Natural killer cell (primary cell): ENCODE results near the gene CCDC40. TPM values are rescaled to one million over a fixed set of nuclear protein-coding genes. Genes with fewer than 3 reads are reported as not detected.

Experiments used
- ATAC-seq, 3 donors: fragments of 150-1000 bp in 2 of 3; fragments of 200-7000 bp in 1 of 3; cut with Tn5 transposase; 1 replicate in 1 of 3; 2 replicates in 2 of 3; pipeline ENCODE4 v1.10.0; 2021; ENCODE audit warnings: mild to moderate bottlenecking in 2 of 3, moderate library complexity in 2 of 3
- DNase-seq, 2 donors: peaks; one replicate each; pipeline versions ENCODE4 v3.0.0 to v3.0.0-alpha.2; 2013 to 2021; ENCODE audit warnings: mixed read lengths in 1 of 2
- H3K27ac ChIP-seq: one replicate; pipeline ENCODE4 v1.5.1; 2013; ENCODE audit warnings: mild to moderate bottlenecking, low read length
- H3K27me3 ChIP-seq: one replicate; pipeline ENCODE4 v1.6.1; 2013; ENCODE audit warnings: low read length; ENCODE audit not compliant: control insufficient read depth, insufficient read depth
- H3K36me3 ChIP-seq: one replicate; pipeline ENCODE4 v1.6.1; 2013; ENCODE audit warnings: low read length; ENCODE audit not compliant: control insufficient read depth, insufficient read depth
- H3K4me1 ChIP-seq: one replicate; pipeline ENCODE4 v1.6.1; 2013; ENCODE audit warnings: low read length; ENCODE audit not compliant: control insufficient read depth, insufficient read depth
- H3K4me3 ChIP-seq: one replicate; pipeline ENCODE4 v1.5.1; 2013; ENCODE audit warnings: low read length
- H3K9me3 ChIP-seq: one replicate; pipeline ENCODE4 v1.6.1; 2013; ENCODE audit warnings: low read length; ENCODE audit not compliant: control insufficient read depth, insufficient read depth
- H3K27ac Mint-ChIP-seq, 2 donors: one replicate each; pipeline ENCODE4 v1.8.0; 2022; ENCODE audit warnings: mild to moderate bottlenecking in 2 of 2, mixed read lengths in 2 of 2, moderate library complexity in 1 of 2
- H3K27me3 Mint-ChIP-seq, 2 donors: one replicate each; pipeline ENCODE4 v1.8.0; 2022; ENCODE audit warnings: low read depth in 2 of 2, mixed read lengths in 2 of 2
- H3K36me3 Mint-ChIP-seq: one replicate; pipeline ENCODE4 v1.8.0; 2022; ENCODE audit warnings: mixed read lengths
- H3K4me1 Mint-ChIP-seq, 2 donors: one replicate each; pipeline ENCODE4 v1.8.0; 2022; ENCODE audit warnings: mixed read lengths in 2 of 2
- H3K4me3 Mint-ChIP-seq: one replicate; pipeline ENCODE4 v1.8.0; 2022; ENCODE audit warnings: mild to moderate bottlenecking, moderate library complexity, mixed read lengths
- H3K9me3 Mint-ChIP-seq, 2 donors: one replicate each; pipeline ENCODE4 v1.8.0; 2022; ENCODE audit warnings: mixed read lengths in 2 of 2
- WGBS: methylation state at CpG from one replicate; pipeline ENCODE4 v1.1.7; 2013; ENCODE audit warnings: missing lambda C conversion rate; ENCODE audit not compliant: insufficient coverage; 5-methylcytosine and 5-hydroxymethylcytosine counted together
- intact Hi-C: fragments of 100-400 bp; cut with micrococcal nuclease; formaldehyde crosslinking; loops from one replicate; pipeline ENCODE4 v1.14.2; 2022
- total RNA-seq, 4 donors: library from RNA; stranded (reverse); fragments of 120-200 nt in 1 of 4; gene quantifications; one replicate each; pipeline versions ENCODE4 v1.2.3 to v1.2.4, GENCODE V29; 2013 to 2022
- TF ChIP-seq, protein P1 (sequence below): fragments of 200-600 bp; IDR thresholded peaks from one replicate; pipeline ENCODE4 v1.8.0; 2022; ENCODE audit warnings: antibody characterized with exemption

The CCDC40 gene
- total RNA-seq, 3 donors from 2014 or later (not counting 1 experiment from before 2014, with no cell fraction given) = 0.95 to 2.4 (median 1.5) TPM

DNA sequence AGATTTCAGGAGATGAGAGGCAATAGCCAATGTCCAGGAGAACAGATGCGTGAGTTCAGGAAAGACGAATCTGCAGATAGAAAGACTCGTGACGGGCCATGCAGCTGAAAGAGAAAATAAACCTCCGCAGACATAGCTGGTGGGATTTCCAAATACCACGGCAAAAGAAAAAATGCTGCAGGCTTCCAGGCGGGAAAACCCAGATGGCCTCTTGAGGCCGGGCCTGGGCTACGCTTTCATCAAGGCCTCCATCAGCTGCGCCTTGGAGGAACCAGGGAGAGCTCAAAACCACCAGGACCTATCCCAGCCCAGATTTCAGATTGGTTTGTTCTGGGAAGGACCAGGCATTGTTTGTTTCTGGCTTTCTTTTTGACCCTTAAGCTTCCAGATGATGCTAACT, 16.7 kb downstream of the CCDC40 start:
- Mint-ChIP-seq H3K36me3 (no peaks in the 10 kb centered on the region), H3K4me1 (no peaks in the 10 kb centered on the region), H3K27ac (no peak overlapping the region), H3K4me3 (no peak overlapping the region), H3K9me3 (no peaks in the 10 kb centered on the region), H3K27me3 (peaks cover 0 to 2% of the 10 kb centered on the region in 2 donors)
- no peak for ATAC-seq
- Histone ChIP-seq H3K4me3 (no peak overlapping the region), H3K27ac (no peak overlapping the region), H3K4me1 (no peaks in the 10 kb centered on the region), H3K27me3 (no peaks in the 10 kb centered on the region), H3K9me3 (no peaks in the 10 kb centered on the region), H3K36me3 (no peaks in the 10 kb centered on the region)
- no peak for DNase-seq
- TF ChIP-seq, protein P1, sequence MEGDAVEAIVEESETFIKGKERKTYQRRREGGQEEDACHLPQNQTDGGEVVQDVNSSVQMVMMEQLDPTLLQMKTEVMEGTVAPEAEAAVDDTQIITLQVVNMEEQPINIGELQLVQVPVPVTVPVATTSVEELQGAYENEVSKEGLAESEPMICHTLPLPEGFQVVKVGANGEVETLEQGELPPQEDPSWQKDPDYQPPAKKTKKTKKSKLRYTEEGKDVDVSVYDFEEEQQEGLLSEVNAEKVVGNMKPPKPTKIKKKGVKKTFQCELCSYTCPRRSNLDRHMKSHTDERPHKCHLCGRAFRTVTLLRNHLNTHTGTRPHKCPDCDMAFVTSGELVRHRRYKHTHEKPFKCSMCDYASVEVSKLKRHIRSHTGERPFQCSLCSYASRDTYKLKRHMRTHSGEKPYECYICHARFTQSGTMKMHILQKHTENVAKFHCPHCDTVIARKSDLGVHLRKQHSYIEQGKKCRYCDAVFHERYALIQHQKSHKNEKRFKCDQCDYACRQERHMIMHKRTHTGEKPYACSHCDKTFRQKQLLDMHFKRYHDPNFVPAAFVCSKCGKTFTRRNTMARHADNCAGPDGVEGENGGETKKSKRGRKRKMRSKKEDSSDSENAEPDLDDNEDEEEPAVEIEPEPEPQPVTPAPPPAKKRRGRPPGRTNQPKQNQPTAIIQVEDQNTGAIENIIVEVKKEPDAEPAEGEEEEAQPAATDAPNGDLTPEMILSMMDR = no peak
- 97% methylated on average over 10 of the region's 10 CpGs for WGBS
- intact Hi-C loops = no loop called here

DNA sequence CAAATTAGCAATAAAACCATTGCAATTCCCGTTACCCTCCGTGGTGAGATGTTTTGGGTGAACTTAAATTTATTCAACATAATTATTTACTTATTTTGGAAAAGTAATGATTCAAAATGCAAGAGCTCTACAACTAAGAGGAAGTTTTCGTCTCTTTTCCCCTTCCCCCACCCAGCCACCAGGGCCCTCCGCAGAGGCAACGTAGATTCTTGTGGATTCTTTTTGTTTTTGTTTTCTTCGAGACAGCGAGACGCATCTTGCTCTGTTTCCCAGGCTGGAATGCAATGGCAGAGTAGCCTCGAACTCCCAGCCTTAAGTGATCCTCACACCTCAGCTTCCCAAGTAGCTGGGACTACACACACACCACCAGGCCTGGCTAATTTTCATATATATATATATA, 19.2 kb downstream of the CCDC40 start:
- no peaks in the 10 kb centered on the region for H3K9me3 Mint-ChIP-seq
- H3K9me3 ChIP-seq = no peaks in the 10 kb centered on the region
- no peaks in the 10 kb centered on the region for H3K27me3 ChIP-seq
- H3K36me3 ChIP-seq = no peaks in the 10 kb centered on the region
- H3K27ac ChIP-seq = no peak overlapping the region
- intact Hi-C loops = no loop called here
- no peaks in the 10 kb centered on the region for H3K4me1 ChIP-seq
- TF ChIP-seq, protein P1 = no peak
- WGBS = 93% methylated on average over 6 of the region's 9 CpGs
- ATAC-seq = no peak
- no peak overlapping the region for H3K27ac Mint-ChIP-seq
- H3K27me3 Mint-ChIP-seq = peaks cover 0 to 2% of the 10 kb centered on the region in 2 donors
- no peaks in the 10 kb centered on the region for H3K4me1 Mint-ChIP-seq
- no peaks in the 10 kb centered on the region for H3K36me3 Mint-ChIP-seq
- DNase-seq = no peak
- no peak overlapping the region for H3K4me3 Mint-ChIP-seq
- H3K4me3 ChIP-seq = no peak overlapping the region

DNA sequence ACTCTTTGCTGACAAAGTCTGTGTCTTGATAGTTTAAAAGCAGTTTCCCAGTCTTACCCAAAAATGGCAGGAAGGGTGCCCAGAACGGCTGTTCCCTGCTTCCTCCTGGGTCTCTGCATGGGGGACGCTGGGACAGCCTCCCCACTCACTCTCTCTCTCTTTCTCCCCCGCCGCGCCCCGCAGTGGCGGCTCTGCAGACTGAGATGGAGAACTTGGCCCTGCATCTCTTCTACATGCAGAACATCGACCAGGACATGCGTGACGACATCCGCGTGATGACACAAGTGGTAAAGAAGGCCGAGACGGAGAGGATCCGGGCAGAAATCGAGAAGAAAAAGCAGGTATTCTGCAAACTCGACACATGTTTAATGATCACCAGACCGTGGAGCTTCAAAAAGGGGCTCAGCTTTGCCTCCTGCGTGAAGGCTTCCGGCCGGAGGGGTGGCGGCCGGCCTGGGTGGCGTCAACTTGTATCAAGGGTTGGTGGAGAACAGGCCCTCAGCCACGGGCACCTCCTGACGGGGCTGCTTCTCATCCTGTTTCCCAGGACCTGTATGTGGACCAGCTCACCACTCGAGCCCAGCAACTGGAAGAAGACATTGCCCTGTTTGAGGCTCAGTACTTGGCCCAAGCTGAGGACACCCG, 22.0 kb downstream of the CCDC40 start:
- ATAC-seq (no peak), DNase-seq (no peak)
- Mint-ChIP-seq H3K27me3 (peaks cover 0 to 2% of the 10 kb centered on the region in 2 donors), H3K4me3 (no peak overlapping the region), H3K9me3 (no peaks in the 10 kb centered on the region), H3K27ac (no peak overlapping the region), H3K4me1 (no peaks in the 10 kb centered on the region), H3K36me3 (no peaks in the 10 kb centered on the region)
- no peaks in the 10 kb centered on the region for H3K27me3 ChIP-seq
- H3K36me3 ChIP-seq = no peaks in the 10 kb centered on the region
- 91% methylated on average over 28 of the region's 28 CpGs for WGBS
- H3K4me3 ChIP-seq = no peak overlapping the region
- H3K4me1 ChIP-seq = no peaks in the 10 kb centered on the region
- intact Hi-C loops = no loop called here
- TF ChIP-seq, protein P1 = no peak
- no peak overlapping the region for H3K27ac ChIP-seq
- H3K9me3 ChIP-seq = no peaks in the 10 kb centered on the region

DNA sequence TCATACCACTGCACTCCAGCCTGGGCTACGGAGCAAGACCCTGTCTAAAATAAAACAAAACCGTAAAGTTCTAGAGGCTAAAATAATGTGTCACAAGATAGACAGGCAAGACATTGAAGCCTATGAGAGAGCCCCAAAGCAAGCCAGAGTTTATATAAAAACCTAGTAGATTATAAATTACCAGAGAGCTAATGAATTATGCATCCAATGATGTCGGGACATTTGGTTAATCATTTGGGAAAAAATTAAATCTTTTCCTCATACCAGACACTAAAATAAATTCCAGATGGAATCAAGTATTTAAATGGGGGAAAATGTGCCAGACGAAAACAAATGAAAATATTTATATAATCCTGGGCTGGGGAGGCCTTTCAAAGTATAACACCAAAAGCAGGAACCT, 24.2 kb downstream of the CCDC40 start:
- TF ChIP-seq, protein P1 = no peak
- no peaks in the 10 kb centered on the region for H3K9me3 Mint-ChIP-seq
- Histone ChIP-seq H3K27me3 (no peaks in the 10 kb centered on the region), H3K4me3 (no peak overlapping the region), H3K27ac (no peak overlapping the region), H3K36me3 (no peaks in the 10 kb centered on the region), H3K4me1 (no peaks in the 10 kb centered on the region), H3K9me3 (no peaks in the 10 kb centered on the region)
- no peak overlapping the region for H3K4me3 Mint-ChIP-seq
- no peak overlapping the region for H3K27ac Mint-ChIP-seq
- H3K27me3 Mint-ChIP-seq = no peaks in the 10 kb centered on the region
- intact Hi-C loops = no loop called here
- no peaks in the 10 kb centered on the region for H3K36me3 Mint-ChIP-seq
- ATAC-seq (no peak), DNase-seq (no peak)
- no peaks in the 10 kb centered on the region for H3K4me1 Mint-ChIP-seq
- WGBS = 82% methylated on average over 2 of the region's 4 CpGs
